DMS 273 (cell line): ENCODE results near the gene MOSPD3.
A peak's percentile ranks its signal among the peaks of the same experiment; 100 is the strongest.

Experiments
- DNase-seq: peaks from one replicate; lab custom pipeline; 2025; ENCODE audit not compliant: unreplicated experiment; lab: John Stamatoyannopoulos, UW

Gene MOSPD3

DNA sequence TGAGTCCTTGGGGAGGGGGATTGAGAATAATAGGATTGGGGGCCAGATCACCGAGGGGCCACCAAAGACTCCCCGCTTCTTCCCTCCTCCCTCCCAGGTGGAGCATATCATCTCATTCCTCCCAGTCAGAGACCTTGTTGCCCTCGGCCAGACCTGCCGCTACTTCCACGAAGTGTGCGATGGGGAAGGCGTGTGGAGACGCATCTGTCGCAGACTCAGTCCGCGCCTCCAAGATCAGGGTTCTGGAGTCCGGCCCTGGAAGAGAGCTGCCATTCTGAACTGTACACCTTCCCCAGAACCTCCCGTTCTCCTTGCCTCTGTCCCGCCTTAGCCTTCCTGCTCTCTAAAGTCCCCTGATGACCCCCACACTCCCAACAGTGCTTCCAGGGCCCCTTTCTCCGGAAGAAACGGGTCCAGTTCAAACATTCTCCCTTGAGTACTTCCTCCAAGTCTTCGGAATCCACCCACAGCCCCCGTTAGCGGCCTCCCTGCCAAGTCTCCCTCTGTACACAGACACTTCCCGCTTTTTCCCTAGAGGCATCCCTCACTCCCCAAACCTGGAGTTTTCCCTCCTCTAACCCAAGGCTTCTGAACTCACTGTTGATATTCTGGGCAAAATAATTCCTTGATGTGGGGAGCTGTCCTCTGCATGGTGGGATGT is 22.1 kb upstream of the MOSPD3 start:
- no peak for DNase-seq

DNA sequence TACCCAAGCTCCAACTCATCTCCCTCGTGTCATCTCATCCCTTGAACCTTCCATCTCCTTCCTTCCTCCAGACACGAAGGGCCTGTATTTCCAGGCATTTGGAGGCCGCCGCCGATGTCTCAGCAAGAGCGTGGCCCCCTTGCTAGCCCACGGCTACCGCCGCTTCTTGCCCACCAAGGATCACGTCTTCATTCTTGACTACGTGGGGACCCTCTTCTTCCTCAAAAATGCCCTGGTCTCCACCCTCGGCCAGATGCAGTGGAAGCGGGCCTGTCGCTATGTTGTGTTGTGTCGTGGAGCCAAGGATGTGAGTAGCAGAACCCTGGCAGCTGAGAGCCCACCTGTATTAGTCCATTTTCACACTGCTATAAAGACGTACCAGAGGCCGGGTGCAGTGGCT is 20.7 kb upstream of the MOSPD3 start:
- no peak for DNase-seq

DNA sequence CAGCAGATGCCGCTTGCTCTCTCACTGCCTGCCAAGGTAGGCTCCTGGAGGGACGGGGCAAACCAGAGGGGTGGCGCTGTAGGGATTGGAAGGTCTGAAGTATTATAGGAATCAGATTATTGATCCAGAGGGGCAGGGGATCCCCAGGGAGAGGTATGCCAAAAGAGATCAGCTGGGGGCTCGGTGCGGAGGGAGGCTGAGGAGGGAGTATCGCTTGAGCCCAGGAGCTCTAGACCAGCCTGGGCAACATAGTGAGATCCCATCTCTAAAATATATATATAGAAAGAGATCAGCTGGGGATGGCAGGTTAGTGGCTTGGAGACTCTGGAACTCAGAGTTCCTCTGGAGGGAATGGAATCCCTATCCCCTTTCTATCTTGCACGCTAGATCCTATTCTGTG is 17.2 kb upstream of the MOSPD3 start:
- no peak for DNase-seq

DNA sequence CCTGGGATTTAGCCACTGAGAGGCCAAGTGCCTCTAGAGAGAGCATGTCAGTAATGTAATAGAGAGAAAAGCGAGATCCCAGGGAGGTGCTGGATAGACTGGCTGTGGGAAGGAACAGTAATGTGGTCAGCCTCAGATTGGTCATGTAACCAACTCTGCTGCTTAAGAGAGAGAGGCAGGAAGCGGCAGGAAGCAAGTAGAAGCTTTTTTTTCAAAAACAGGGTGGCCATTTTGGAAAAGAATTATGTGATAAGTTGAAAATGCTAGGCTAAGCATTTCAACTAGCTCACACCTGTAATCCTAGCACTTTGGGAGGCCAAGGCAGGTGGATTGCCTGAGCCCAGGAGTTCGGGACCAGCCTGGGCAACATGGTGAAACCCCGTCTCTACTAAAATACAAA is 13.9 kb upstream of the MOSPD3 start:
- no peak for DNase-seq

DNA sequence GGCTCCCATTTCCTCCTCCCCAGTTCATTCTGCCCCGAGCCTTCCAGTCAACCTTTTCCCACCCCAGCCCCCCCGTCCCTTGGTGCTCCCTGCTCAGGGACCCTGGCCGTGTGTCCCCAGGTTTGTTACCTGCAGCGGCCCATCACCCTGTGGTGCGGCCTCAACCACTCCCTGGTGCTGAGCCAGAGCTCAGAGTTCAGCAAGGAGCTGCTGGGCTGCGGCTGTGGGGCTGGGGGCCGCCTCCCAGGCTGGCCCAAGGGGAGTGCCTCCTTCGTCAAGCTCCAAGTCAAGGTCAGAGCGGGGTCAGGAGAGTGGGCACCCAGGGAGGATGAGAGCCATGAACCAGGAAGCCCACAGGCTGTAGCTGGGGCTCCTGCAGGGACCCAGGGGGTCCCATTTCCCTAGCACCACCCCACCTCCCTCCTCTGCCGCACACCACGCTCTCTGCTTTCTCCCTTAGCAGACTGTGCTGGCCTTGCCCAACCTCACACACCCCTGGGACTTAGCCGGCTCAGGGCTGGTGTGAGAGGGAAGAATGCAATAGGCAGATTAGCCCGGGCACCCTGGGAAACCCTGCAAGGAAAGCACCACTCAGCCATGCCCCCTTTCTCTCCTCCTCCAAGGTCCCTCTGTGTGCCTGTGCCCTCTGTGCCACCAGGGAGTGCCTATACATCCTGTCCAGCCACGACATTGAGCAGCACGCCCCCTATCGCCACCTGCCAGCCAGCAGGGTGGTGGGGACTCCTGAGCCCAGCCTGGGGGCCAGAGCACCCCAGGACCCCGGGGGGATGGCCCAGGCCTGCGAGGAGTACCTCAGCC is 12.2 kb upstream of the MOSPD3 start:
- DNase-seq: no peak

DNA sequence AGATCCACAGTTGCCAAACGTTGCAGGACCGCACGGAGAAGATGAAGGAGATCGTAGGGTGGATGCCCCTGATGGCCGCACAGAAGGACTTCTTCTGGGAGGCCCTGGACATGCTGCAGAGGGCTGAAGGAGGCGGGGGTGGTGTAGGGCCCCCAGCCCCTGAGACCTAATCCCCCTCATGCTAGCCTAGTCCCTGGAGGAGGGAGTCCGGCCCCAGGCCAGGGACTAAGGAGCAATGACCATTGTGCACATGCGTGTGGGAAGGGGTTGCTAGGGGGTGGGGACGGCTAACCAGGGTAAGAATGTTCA is 11.7 kb upstream of the MOSPD3 start:
- DNase-seq: no peak

DNA sequence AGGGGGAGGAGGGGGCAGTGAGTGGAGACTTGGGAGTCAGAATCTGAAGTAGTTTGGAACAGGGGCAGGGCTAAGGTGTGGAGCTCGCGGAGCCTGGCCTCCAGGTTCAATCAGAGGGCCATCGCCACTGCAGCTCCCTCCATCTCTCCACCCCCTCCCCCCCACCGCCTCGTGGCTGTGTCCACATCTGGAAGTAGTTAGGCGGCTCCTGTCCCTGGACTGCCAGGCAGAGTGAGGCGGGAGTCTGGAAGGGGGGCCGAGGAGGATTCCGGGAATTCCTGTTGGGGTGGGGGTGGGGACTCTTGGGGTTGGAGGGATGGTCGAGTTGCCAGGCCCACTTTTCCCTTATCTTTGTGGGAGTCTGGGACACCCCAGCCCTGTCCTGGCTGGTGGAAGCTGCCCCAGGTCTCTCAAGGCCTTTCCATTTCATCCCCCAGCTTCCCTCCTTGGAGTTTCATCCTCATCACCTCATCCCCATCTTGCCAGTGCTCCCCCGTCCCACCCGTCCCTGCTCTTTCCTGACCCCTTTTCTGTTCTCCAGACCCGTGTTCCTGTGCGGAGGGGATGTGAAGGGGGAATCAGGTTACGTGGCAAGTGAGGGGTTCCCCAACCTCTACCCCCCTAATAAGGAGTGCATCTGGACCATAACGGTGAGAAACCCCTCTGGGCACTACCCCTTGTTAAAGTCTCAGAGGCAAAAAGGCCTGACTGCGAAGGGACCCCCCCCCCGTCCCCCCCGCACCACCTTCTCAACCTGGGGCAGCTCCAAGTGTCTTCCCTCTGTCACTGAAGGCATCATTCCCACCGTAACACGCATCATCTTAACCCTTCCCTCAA is 9.2 kb upstream of the MOSPD3 start:
- DNase-seq: peak; percentile 60

DNA sequence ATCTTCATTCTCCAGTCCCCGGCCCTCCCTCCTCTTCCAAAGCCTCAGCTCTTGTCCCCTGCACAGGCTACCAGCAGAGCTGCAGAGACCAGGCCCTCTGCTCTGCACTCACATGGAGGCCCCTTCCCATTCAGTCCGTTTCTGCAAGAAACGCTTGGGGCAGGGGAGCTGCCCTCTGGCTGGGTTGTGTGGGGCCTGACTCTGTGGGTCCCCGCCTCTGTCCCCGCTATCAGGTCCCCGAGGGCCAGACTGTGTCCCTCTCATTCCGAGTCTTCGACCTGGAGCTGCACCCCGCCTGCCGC is 8.7 kb upstream of the MOSPD3 start:
- no peak for DNase-seq

DNA sequence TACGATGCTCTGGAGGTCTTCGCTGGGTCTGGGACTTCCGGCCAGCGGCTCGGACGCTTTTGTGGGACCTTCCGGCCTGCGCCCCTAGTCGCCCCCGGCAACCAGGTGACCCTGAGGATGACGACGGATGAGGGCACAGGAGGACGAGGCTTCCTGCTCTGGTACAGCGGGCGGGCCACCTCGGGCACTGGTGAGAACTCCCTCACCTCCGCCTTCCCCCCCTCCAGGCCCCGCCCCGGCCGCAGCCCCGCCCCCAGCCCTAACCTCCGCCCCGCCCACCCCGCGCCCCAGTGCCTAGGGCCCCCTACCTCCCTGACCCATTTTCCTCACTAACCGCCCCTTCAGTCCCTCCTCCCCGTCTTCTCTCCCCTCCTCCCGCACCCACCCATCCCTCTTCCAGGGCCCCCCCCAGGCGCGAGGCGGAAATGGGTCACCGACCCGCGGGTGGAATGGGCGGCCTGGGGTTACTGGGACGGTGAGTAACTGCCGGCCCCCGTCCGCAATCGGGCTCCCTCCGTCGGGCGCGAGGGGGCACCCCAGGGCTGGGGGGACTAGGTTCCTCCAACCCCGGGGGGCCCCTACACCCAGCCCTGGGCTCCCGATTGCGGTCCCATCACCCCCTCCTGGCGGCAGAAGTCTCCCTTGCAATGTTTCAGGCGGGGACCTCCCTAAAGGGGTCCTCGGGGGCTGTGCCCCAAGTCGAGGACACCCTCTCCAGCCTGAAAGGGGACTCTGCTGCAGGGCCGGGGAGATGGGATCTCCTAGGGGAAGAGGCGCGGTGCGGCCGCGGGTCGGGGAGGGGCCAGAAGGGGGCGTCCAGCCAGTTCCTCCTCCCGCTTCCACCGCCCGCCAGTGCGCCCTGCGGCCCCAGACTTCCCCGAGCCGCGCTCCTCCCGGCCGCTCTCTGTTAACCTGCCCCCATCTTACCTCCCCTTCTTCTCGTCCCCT is 8.0 kb upstream of the MOSPD3 start:
- DNase-seq: peak; percentile 84

DNA sequence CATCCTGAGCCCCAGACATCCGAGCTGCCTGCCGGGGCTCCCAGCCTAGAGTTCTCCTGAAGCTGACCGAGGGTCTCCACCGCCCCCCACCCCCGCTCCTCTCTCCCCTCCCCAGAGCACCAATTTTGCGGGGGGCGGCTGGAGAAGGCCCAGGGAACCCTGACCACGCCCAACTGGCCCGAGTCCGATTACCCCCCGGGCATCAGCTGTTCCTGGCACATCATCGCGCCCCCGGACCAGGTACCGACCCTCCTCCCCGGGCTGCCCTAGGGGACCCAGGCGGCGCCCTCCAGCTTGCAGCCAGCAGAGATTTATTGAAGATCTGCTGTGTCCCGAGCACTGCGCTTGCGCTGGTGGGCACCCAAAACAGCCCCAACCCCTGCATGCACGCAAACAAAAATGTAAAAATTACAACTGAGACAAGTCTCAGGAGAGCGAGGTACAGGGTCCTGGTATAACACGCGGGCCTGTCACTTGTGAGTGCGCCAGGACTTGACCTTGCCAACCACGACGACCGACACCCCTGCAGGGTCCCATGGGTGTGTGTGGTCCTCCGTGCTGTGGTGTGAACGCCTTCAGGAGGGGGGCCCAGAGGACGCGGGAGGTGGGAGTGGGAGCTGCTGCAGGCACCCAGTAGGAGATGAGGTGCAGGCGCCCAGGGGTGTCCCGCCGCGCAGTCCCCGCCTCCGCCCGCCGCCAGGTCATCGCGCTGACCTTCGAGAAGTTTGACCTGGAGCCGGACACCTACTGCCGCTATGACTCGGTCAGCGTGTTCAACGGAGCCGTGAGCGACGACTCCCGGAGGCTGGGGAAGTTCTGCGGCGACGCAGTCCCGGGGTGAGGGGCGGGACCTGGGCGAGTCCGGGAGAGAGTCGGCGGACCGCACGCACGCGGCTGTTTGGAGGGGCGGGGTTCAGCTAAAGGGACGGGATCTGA is 7.1 kb upstream of the MOSPD3 start:
- no peak for DNase-seq

DNA sequence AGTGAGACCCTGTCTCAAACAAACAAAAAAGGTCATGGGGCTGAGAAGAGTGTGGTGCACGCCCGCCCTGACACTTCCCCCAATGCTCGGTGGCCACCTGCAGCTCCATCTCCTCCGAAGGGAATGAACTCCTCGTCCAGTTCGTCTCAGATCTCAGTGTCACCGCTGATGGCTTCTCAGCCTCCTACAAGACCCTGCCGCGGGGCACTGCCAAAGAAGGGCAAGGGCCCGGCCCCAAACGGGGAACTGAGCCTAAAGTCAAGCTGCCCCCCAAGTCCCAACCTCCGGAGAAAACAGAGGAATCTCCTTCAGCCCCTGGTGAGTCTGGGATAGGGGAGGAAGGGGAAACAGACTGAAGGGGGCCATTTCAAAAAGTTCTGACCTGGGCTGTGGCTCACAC is 6.0 kb upstream of the MOSPD3 start:
- no peak for DNase-seq

DNA sequence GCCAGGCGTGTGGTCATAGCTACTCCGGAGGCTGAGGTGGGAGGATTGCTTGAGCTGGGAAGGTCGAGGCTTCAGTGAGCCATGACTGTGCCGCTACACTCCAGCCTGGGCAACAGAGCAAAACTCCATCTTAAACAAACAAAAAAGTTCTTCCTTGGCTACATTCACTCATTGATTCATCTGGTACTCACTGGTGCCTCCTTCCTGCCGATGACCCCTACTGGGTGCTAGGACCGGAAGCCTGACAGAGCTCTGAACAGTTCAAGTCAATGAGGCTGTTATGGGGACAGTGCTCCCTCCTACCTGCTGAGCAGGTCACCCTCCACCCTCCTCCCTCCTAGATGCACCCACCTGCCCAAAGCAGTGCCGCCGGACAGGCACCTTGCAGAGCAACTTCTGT is 5.2 kb upstream of the MOSPD3 start:
- DNase-seq: no peak

DNA sequence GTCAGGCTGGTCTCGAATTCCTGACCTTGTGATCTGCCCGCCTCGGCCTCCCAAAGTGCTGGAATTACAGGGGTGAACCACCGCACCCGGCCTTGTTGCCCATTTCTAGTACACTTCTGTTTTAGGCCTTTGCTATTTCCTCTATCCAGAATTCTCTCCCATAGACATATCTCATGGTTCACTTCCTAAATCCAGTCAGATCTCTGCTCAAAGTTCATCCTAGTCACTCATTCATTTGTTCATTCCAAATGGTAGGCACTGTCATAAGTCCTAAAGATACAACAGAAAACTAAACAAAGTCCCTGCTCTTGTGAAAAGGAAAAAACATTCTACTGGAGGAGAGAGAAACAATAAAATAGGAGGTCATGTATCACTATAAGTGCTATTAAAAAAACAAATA is 2.4 kb upstream of the MOSPD3 start:
- no peak for DNase-seq

DNA sequence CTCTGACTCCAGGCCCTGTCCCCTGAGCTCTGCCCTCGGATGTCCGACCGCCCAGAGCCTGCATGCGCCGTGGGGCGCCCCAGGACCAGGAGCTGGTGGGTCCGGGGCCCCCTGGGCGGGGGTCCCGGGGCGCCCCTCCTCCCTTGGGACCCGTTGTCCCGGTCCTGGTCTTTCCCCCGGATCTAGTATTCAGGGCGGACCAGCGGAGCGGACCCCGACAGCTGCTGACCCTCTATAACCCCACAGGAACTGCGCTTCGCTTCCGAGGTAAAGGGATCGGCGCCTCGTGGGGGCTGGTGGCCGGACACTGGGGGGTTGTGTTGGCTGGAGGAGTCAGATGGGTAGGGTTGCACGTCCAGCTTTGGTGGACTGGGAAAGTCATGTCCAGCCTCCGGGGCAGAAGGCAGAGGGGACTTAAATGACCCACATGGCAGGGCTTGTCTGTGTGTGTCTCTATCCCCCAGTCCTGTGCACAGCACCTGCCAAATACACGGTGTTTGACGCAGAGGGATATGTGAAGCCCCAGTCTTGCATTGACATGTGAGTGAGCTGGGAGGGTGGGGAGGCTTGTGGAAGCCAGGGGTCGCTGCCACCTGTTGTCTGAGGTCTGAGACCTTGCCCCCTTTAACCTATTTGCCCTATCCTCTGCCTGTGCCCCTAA is 520 bp downstream of the MOSPD3 start:
- peak; percentile 47 for DNase-seq

DNA sequence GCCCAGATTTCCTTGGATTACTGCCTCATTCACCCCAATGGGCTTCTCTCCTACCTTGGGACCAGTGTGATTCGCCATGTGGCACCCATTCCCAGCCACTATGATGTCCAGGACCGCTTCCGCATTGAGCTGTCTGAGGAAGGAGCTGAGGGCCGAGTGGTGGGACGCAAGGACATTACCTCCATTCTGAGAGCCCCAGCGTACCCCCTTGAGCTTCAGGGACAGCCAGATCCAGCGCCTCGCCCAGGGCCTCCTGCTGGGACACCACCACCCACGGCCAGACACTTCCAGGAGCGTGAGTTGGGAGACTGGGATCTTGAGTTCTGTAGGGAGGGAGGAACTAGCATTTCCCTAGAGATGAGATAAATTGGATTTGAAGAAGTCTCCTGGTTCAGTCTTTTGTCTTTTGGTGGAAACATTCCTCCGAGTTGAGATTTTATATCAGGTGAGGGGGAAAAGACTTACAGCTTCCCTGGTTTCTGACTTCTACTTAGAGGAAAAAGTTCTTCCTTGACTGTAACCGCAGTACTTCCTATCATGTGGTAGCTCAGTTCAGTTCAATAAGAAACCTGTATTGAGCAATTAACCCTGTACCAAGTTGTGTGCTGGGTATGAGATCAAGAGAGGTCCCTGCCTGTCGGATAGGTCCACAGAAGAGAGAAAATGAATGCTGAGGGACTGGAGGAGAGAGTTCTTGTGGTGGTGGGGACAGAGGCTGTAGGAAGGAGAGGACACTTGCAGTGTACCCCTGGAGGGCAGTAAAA is 1.3 kb downstream of the MOSPD3 start:
- no peak for DNase-seq

DNA sequence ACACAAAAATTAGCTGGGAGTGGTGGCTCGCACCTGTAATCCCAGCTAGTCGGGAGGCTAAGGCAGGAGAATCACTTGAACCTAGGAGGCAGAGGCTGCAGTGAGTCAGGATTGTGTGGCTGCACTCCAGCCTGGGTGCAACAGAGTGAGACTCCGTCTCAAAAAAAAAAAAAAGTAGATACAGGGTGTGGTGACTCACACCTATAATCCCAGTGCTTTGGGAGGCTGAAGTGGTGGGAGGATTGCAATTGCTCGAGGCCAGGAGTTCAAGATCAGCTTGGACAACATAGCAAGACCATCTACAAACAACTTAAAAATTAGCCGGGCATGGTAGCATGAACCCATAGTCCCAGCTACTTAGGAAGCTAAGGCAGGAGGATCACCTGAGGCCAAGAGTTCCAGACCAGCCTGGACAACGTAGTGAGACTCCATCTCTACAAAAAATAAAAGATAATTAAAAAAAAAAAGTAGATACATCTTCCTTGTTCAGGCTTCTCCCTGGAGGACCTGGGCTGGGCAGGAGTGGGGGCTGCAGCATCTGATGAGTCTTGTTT is 2.0 kb downstream of the MOSPD3 start:
- DNase-seq: no peak

DNA sequence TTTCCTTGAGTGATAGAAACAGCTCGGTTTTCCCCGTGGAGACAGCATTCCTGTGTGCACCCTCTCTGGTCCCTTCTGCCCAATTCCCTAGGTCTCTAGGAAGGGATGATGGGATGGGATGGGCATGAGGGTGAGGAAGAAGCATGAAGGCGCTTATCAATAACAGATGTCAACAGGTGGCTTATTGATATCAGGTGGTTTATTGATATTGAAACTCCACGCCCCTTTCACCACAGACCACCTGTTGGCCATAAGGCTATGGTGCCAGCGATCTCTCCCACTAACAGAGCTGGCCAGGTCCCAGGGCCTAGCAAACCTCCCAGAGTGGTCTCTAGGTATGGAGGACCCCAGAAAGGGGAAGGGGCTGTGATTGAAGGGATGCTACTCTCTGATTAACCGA is 7.9 kb downstream of the MOSPD3 start:
- no peak for DNase-seq

DNA sequence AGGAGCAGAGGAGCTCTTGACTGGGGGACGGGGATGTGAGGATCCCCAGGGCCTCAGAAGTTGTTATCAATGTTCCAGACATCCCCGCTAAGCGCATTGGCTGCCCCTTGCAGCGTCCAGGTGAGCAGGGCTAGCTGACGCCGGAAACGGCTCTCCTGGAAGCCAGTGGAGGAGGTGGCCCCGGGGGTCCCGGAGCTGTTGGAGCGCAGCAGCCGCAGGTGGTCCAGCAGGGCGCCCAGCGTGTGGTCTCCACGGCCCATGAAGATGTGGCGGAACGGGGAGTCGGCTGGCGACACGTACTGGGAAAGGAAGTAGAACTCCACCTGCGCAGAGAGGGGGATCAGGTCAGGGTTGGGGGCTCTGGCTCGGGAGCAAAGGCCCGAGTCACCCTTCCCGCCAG is 8.5 kb downstream of the MOSPD3 start:
- no peak for DNase-seq

DNA sequence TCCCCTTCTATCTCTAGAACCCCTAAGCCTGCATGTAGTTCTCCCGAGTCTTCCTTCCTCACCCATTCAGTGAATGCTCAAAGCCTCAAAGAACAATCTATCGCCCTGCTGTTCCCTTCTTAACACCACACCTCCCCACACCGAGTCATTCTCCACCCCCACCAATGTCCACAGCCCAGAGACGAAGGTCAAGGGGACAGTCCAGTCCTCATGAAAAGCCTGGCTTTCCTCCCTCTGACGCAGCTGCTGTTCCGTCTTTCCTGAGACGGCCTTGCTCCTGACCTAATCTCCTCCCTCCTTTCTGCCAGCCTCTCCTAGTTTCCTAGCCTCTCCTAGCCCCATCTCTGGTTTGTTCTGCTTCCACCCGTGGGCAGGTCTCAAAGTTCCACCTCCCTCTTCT is 9.2 kb downstream of the MOSPD3 start:
- DNase-seq: no peak
